ENCODE data around the gene CPPED1. TPM values are rescaled to one million over a fixed set of nuclear protein-coding genes. Genes with fewer than 3 reads are reported as not detected.

CPPED1 gene
- polyA plus RNA-seq, 1 donor = 25.1 TPM

DNA sequence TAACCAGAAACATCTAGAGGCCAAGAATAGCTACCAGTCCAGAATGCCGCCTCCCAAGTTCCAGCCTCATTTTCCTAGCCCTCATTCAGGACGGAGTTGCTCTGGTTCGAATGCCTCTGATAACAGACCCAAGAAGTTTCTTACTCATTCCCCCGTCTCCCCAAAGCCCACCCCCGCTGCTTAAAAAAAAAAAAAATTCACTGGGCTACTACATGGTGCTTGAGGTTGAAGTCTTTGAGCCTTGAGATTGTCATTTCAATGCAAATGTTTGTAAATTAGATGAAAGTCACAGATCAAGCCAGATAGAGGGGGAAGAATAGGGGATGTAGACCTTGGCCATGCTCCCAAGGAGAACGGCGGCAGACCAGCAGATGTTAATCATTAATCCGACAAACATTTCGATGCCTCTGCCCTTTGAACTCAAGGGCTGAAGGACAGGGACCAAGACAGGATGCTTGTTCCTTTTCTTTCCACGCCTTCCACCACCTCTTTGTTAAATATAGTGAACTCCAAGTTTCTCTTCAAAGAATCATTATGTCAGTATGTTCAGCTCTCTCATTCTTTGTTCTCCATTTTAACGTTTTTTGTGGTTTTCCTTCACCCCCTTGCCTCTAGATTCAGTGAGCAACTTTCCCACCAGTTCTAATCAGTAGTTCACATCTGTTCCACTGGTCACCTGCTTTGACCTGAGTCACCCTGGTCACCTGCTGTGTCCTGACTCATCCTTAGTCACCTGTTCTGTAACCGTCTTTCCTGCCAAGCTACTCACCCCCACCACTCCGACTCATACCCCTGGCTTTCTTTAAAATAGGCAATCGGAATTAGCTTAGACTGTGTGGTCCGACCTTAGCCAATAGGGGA, 190.3 kb downstream of the CPPED1 start:
- H3K4me1 ChIP-seq (ENCODE audit: control insufficient read depth, insufficient read depth, low read length) = peaks cover 18% of the 10 kb centered on the region
- H3K36me3 ChIP-seq (ENCODE audit: control insufficient read depth, insufficient read depth, low read length) = no peaks in the 10 kb centered on the region
- peak overlapping the region; percentile 80 for H3K27ac ChIP-seq (ENCODE audit: low read length)
- WGBS (ENCODE audit: insufficient coverage, low lambda C conversion rate) = 13% methylated on average over 4 of the region's 15 CpGs
- no peaks in the 10 kb centered on the region for H3K9me3 ChIP-seq (ENCODE audit: control insufficient read depth, low read depth, low read length)
- no peak overlapping the region for H3K4me3 ChIP-seq (ENCODE audit: low read length)
- H3K27me3 ChIP-seq (ENCODE audit: control insufficient read depth, insufficient read depth, low read length) = no peaks in the 10 kb centered on the region
- DNase-seq = peak; percentile 81 to 90

DNA sequence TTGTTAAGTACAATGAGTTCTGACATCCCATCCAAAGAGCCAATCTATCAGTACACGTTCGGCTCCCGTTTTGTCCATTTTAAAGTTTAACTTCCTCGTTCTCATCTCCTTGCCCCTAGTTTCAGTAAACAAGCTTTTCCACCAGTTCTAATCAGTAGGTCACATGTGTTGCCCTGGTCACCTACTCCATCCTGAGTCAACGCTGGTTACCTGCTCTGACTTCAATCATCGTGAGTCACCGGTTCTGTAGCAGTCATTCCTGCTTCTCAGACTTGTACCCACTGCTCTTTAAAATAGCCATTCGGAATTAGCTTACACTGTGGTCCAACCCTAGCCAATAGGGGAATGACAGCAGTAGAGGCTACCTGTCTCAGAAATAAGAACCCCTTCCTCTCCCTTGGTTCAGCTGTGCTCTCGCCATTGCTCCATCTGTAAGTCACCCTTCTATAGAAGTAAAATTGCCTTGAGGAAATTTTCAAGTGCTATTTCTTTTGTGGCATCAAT, 191.0 kb downstream of the CPPED1 start:
- Histone ChIP-seq H3K9me3 (ENCODE audit: control insufficient read depth, low read depth, low read length) (no peaks in the 10 kb centered on the region), H3K36me3 (ENCODE audit: control insufficient read depth, insufficient read depth, low read length) (no peaks in the 10 kb centered on the region), H3K27ac (ENCODE audit: low read length) (peak overlapping the region; percentile 80), H3K4me3 (ENCODE audit: low read length) (no peak overlapping the region), H3K27me3 (ENCODE audit: control insufficient read depth, insufficient read depth, low read length) (no peaks in the 10 kb centered on the region), H3K4me1 (ENCODE audit: control insufficient read depth, insufficient read depth, low read length) (peaks cover 18% of the 10 kb centered on the region)
- peak; percentile 76 to 86 for DNase-seq
- 40% methylated on average over 1 of the region's 9 CpGs for WGBS (ENCODE audit: insufficient coverage, low lambda C conversion rate)

DNA sequence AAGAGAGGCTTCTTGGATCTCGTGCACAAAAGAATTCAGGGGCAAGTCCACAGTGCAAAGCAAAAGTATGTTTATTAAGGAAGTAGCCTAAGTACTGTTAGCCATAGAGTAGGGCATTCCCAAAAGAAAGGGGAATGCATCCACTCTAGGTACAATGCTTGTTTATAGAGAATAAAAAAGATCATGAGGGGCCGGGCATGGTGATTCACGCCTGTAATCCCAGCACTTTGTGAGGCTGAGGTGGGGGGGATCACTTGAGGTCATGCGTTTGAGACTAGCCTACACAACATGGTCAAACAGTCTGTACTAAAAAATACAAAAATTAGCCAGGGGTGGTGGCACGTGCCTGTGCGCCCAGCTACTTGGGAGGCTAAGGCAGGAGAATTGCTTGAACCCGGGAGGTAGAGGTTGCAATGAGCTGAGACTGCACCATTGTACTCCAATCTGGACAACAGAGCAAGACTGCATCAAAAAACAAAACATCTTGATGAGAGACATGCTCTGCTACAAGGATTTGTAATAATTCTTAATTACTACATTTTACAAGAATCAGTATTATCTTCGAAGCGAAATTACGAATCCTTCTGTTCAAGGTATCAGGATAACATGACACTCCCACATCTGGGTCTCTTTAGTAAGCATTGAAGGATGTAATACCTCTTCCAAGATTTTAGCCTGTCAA, 191.6 kb downstream of the CPPED1 start:
- no peaks in the 10 kb centered on the region for H3K9me3 ChIP-seq (ENCODE audit: control insufficient read depth, low read depth, low read length)
- DNase-seq = no peak
- H3K27ac ChIP-seq (ENCODE audit: low read length) = peak overlapping the region; percentile 79
- no peaks in the 10 kb centered on the region for H3K36me3 ChIP-seq (ENCODE audit: control insufficient read depth, insufficient read depth, low read length)
- H3K27me3 ChIP-seq (ENCODE audit: control insufficient read depth, insufficient read depth, low read length) = no peaks in the 10 kb centered on the region
- WGBS (ENCODE audit: insufficient coverage, low lambda C conversion rate) = 61% methylated on average over 3 of the region's 10 CpGs
- peaks cover 18% of the 10 kb centered on the region for H3K4me1 ChIP-seq (ENCODE audit: control insufficient read depth, insufficient read depth, low read length)
- no peak overlapping the region for H3K4me3 ChIP-seq (ENCODE audit: low read length)

DNA sequence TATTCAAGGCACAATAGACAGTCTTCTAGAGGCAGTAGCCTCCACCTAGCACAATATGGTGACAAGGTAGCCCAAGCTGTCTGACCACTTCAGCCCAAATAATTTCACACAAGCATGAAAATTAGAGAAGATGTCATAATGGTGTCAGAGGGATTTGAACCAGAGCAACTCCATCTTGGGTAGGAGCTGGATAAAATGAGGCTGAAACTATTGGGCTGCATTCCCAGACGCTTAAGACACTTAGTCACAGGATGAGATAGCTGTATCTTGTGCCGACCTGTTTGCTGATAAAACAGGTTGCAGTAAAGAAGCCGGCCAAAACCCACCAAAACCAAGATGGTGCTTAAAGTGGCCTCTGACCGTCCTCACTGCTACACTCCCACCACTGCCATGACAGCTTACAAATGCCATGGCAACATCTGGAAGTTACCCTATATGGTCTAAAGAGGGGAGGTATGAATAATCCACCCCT, 192.6 kb downstream of the CPPED1 start:
- Histone ChIP-seq H3K9me3 (ENCODE audit: control insufficient read depth, low read depth, low read length) (no peaks in the 10 kb centered on the region), H3K27me3 (ENCODE audit: control insufficient read depth, insufficient read depth, low read length) (no peaks in the 10 kb centered on the region), H3K4me3 (ENCODE audit: low read length) (no peak overlapping the region), H3K4me1 (ENCODE audit: control insufficient read depth, insufficient read depth, low read length) (peaks cover 18% of the 10 kb centered on the region), H3K36me3 (ENCODE audit: control insufficient read depth, insufficient read depth, low read length) (no peaks in the 10 kb centered on the region), H3K27ac (ENCODE audit: low read length) (no peak overlapping the region)
- DNase-seq = no peak
- WGBS (ENCODE audit: insufficient coverage, low lambda C conversion rate) = no CpG with 5 or more reads among the region's 4 CpGs

DNA sequence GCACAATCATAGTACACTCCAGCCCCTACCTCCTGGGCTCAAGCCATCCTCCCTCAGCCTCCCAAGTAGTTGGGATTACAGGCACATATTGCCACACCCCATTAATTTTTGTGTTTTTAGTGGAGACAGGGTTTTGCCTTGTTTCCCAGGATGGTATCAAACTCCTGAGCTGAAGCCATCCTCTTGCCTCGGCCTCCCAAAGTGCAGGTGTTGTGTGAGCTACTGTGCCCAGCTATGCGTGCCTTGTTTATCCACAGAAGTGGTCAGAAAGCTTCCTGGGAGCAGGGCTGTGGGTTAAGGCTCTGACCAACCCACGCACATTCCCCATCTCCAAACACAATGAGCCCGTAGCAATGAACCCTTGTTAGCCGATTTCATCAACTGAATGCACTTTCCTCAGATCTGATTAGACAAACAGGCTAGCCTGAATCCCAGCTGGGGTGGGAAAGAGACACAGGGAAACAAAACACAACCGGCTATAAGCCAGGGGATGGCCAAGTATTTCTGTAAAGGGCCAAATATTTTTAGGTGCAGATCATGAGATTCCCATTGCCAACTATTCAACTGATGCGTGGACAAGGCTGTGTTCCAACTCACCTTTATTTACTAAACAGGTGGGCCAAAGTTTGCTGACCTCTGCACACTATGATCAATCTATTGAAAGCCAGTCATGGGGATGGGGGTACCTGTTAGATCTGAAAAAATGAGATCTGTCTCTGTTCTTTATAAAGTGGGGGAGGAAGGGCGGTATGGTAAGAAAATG, 193.6 kb downstream of the CPPED1 start:
- 100% methylated on average over 1 of the region's 8 CpGs for whole genome bisulfite sequencing (ENCODE audit: insufficient coverage, low lambda C conversion rate)
- no peak overlapping the region for H3K4me3 ChIP-seq (ENCODE audit: low read length)
- no peak overlapping the region for H3K27ac ChIP-seq (ENCODE audit: low read length)
- H3K4me1 ChIP-seq (ENCODE audit: control insufficient read depth, insufficient read depth, low read length) = peaks cover 18% of the 10 kb centered on the region
- no peaks in the 10 kb centered on the region for H3K36me3 ChIP-seq (ENCODE audit: control insufficient read depth, insufficient read depth, low read length)
- DNase-seq = no peak
- no peaks in the 10 kb centered on the region for H3K27me3 ChIP-seq (ENCODE audit: control insufficient read depth, insufficient read depth, low read length)
- H3K9me3 ChIP-seq (ENCODE audit: control insufficient read depth, low read depth, low read length) = no peaks in the 10 kb centered on the region

Other genes starting within 250 kb of the CPPED1 start
- 2.7 TPM for gene SHISA9, start 97.7 kb upstream of the CPPED1 start, polyA plus RNA-seq